GM23338 (cell line): Measurements from ENCODE around the gene PTPRC. TPM values are rescaled to one million over a fixed set of nuclear protein-coding genes. Genes with fewer than 3 reads are reported as not detected.

Source experiments
- ATAC-seq: fragments of 200-7000 bp; cut with Tn5 transposase; 3 replicates; pipeline ENCODE4 v1.9.1; 2020
- DNase-seq: peaks from one replicate; pipeline ENCODE4 v3.0.0-alpha.2; 2015; ENCODE audit warnings: low spot score
- H2AFZ ChIP-seq: fragments of 200-600 bp; sonication (generic); 2 replicates; pipeline ENCODE4 v1.8.0; 2016; ENCODE audit warnings: antibody characterized with exemption, mild to moderate bottlenecking, moderate library complexity
- H3F3A ChIP-seq: fragments of 200-600 bp; sonication (generic); replicated peaks from 2 replicates; pipeline ENCODE4 v1.8.0; 2017; ENCODE audit warnings: antibody characterized with exemption, mixed run types, low read depth
- H3K27ac ChIP-seq: fragments of 200-600 bp; sonication (generic); 2 replicates; pipeline ENCODE4 v1.6.1; 2016; ENCODE audit warnings: low read depth
- H3K27me3 ChIP-seq: fragments of 200-600 bp; sonication (generic); 2 replicates; pipeline ENCODE4 v1.8.0; 2016; ENCODE audit warnings: mild to moderate bottlenecking, mixed run types, moderate library complexity; ENCODE audit not compliant: insufficient read depth
- H3K36me3 ChIP-seq: fragments of 200-600 bp; sonication (generic); 2 replicates; pipeline ENCODE4 v1.8.0; 2016; ENCODE audit warnings: mild to moderate bottlenecking; ENCODE audit not compliant: insufficient read depth
- H3K4me1 ChIP-seq: fragments of 200-600 bp; sonication (generic); 2 replicates; pipeline ENCODE4 v1.8.0; 2016; ENCODE audit warnings: mild to moderate bottlenecking, moderate library complexity; ENCODE audit not compliant: insufficient read depth
- H3K4me2 ChIP-seq: fragments of 200-600 bp; sonication (generic); 2 replicates; pipeline ENCODE4 v1.7.1; 2017; ENCODE audit warnings: mixed run types
- H3K4me3 ChIP-seq: fragments of 200-600 bp; sonication (generic); 2 replicates; pipeline ENCODE4 v1.6.1; 2016; ENCODE audit warnings: mixed run types
- H3K79me2 ChIP-seq: fragments of 200-600 bp; sonication (generic); replicated peaks from 2 replicates; pipeline ENCODE4 v1.8.0; 2017; ENCODE audit warnings: mild to moderate bottlenecking; ENCODE audit not compliant: insufficient read depth
- H3K9me2 ChIP-seq: fragments of 200-600 bp; sonication (generic); 2 replicates; pipeline ENCODE4 v1.8.0; 2017; ENCODE audit not compliant: insufficient read depth
- H4K20me1 ChIP-seq: fragments of 200-600 bp; sonication (generic); replicated peaks from 2 replicates; pipeline ENCODE4 v1.8.0; 2017; ENCODE audit warnings: mild to moderate bottlenecking; ENCODE audit not compliant: insufficient read depth
- H3K27ac Mint-ChIP-seq: 2 replicates; pipeline ENCODE4 v1.8.0; 2020; ENCODE audit warnings: inconsistent platforms, mild to moderate bottlenecking, moderate library complexity, mixed read lengths
- H3K27me3 Mint-ChIP-seq: 3 replicates; pipeline ENCODE4 v1.8.0; 2022; ENCODE audit warnings: low read depth, mild to moderate bottlenecking, moderate library complexity, mixed read lengths, inconsistent platforms; ENCODE audit not compliant: insufficient read depth, poor library complexity
- H3K36me3 Mint-ChIP-seq: 3 replicates; pipeline ENCODE4 v1.8.0; 2021; ENCODE audit warnings: low read depth, mild to moderate bottlenecking, inconsistent platforms, moderate library complexity, mixed read lengths
- H3K4me1 Mint-ChIP-seq: 3 replicates; pipeline ENCODE4 v1.8.0; 2020; ENCODE audit warnings: mild to moderate bottlenecking, inconsistent platforms, mixed read lengths
- H3K4me3 Mint-ChIP-seq: 3 replicates; pipeline ENCODE4 v1.8.0; 2021; ENCODE audit warnings: moderate library complexity, mild to moderate bottlenecking, inconsistent platforms, mixed read lengths
- H3K9me3 Mint-ChIP-seq: 3 replicates; pipeline ENCODE4 v1.8.0; 2020; ENCODE audit warnings: moderate library complexity, mild to moderate bottlenecking, inconsistent platforms, mixed read lengths
- CTCF ChIP-seq, 2 experiments: fragments of 200-600 bp in 1 of 2; sonication (generic) in 1 of 2; conservative IDR thresholded peaks; 2 replicates each; pipeline versions ENCODE4 v1.5.1 to v1.6.1; 2016 to 2017; ENCODE audit warnings: antibody characterized with exemption in 2 of 2, low read depth in 2 of 2, mild to moderate bottlenecking in 2 of 2, moderate library complexity in 1 of 2
- EZH2 ChIP-seq: fragments of 200-600 bp; sonication (generic); IDR thresholded peaks from one replicate; pipeline ENCODE4 v1.8.0; 2017; ENCODE audit warnings: antibody characterized with exemption, mild to moderate bottlenecking, low read depth; ENCODE audit not compliant: unreplicated experiment
- EZH2phosphoT487 ChIP-seq: fragments of 200-600 bp; sonication (generic); IDR thresholded peaks from one replicate; pipeline ENCODE4 v1.8.1; 2018; ENCODE audit warnings: antibody characterized with exemption; ENCODE audit not compliant: unreplicated experiment
- JUNB ChIP-seq: IDR thresholded peaks from one replicate; pipeline ENCODE4 v1.6.1; 2016; ENCODE audit warnings: antibody characterized with exemption; ENCODE audit not compliant: unreplicated experiment
- NANOG ChIP-seq: IDR thresholded peaks from 2 replicates; pipeline ENCODE4 v1.6.1; 2016; ENCODE audit warnings: antibody characterized with exemption, borderline replicate concordance
- POLR2AphosphoS5 ChIP-seq: IDR thresholded peaks from 2 replicates; pipeline ENCODE4 v1.6.1; 2016; ENCODE audit warnings: antibody characterized with exemption, low read depth
- STAT1 ChIP-seq: IDR thresholded peaks from one replicate; pipeline ENCODE4 v1.6.1; 2016; ENCODE audit warnings: antibody characterized with exemption; ENCODE audit not compliant: unreplicated experiment
- ZNF114 ChIP-seq: fragments of 250-450 bp; sonication (Bioruptor Pico); IDR thresholded peaks from 2 replicates; pipeline ENCODE4 v1.5.0; 2020; ENCODE audit warnings: mild to moderate bottlenecking, moderate library complexity
- ZNF331 ChIP-seq: fragments of 250-450 bp; sonication (Bioruptor Pico); IDR thresholded peaks from 2 replicates; pipeline ENCODE4 v1.5.0; 2020; ENCODE audit warnings: low read depth, mild to moderate bottlenecking, moderate library complexity
- polyA plus RNA-seq: library from polyadenylated mRNA; unstranded; fragments of >200 nt; fragmentation: Nextera tagmentation; extraction: Ambion mirVana; gene quantifications from 2 replicates; pipeline ENCODE4 v1.2.1, GENCODE V29; 2016
- total RNA-seq: library from RNA; depleted of rRNA; stranded (reverse); fragments of >200 nt; shearing (Covaris generic); gene quantifications from 2 replicates; pipeline ENCODE4 v1.2.3, GENCODE V29; 2014
- TF ChIP-seq, protein P1 (sequence below): IDR thresholded peaks from one replicate; pipeline ENCODE4 v1.6.1; 2018; ENCODE audit warnings: antibody characterized with exemption; ENCODE audit not compliant: unreplicated experiment
- TF ChIP-seq, protein P2 (sequence below): IDR thresholded peaks from 2 replicates; pipeline ENCODE4 v1.6.1; 2016; ENCODE audit warnings: antibody characterized with exemption

Gene PTPRC
- total and polyA plus RNA-seq, 2 experiments from 2014 or later: 0.10 to 0.52 TPM

- TF ChIP-seq CTCF (conservative IDR thresholded peaks at IDR 0.05; ENCODE audit: low read depth in 2 of 2): no peak
- TF ChIP-seq ZNF114: no peak
- TF ChIP-seq JUNB: no peak
- TF ChIP-seq, protein P1, sequence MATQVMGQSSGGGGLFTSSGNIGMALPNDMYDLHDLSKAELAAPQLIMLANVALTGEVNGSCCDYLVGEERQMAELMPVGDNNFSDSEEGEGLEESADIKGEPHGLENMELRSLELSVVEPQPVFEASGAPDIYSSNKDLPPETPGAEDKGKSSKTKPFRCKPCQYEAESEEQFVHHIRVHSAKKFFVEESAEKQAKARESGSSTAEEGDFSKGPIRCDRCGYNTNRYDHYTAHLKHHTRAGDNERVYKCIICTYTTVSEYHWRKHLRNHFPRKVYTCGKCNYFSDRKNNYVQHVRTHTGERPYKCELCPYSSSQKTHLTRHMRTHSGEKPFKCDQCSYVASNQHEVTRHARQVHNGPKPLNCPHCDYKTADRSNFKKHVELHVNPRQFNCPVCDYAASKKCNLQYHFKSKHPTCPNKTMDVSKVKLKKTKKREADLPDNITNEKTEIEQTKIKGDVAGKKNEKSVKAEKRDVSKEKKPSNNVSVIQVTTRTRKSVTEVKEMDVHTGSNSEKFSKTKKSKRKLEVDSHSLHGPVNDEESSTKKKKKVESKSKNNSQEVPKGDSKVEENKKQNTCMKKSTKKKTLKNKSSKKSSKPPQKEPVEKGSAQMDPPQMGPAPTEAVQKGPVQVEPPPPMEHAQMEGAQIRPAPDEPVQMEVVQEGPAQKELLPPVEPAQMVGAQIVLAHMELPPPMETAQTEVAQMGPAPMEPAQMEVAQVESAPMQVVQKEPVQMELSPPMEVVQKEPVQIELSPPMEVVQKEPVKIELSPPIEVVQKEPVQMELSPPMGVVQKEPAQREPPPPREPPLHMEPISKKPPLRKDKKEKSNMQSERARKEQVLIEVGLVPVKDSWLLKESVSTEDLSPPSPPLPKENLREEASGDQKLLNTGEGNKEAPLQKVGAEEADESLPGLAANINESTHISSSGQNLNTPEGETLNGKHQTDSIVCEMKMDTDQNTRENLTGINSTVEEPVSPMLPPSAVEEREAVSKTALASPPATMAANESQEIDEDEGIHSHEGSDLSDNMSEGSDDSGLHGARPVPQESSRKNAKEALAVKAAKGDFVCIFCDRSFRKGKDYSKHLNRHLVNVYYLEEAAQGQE: no peak
- no peak for TF ChIP-seq ZNF331
- no peak for TF ChIP-seq EZH2
- TF ChIP-seq EZH2phosphoT487: no peak
- no peak for TF ChIP-seq STAT1
- TF ChIP-seq, protein P2, sequence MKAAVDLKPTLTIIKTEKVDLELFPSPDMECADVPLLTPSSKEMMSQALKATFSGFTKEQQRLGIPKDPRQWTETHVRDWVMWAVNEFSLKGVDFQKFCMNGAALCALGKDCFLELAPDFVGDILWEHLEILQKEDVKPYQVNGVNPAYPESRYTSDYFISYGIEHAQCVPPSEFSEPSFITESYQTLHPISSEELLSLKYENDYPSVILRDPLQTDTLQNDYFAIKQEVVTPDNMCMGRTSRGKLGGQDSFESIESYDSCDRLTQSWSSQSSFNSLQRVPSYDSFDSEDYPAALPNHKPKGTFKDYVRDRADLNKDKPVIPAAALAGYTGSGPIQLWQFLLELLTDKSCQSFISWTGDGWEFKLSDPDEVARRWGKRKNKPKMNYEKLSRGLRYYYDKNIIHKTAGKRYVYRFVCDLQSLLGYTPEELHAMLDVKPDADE: no peak
Observed at GRCh38 chr1:198637157-198637556, 1.7 kb upstream of the PTPRC start (continued).

DNA sequence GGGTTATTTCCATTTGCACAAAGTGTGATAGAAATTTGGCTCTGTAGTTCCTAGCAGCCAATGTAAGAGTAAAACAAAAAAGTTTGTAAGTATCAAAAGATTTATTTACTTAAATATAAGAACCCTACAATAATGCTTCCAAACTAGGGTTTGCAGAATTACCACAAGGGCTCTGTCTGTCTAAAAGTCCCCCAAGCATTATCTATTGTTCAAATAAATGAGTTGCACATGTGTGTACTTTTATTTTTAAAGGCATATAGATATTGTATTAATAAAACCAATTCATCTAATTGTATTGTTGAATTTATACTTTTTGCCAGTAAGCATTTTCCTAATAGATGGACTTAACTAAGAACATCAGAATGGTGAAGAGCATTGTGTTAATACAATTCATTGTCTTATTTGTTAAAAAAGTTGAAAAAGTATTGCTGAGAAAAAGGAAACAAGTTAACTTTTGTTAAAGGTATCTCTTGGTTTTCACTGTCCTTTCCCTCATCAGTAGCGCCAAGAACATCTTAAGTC lies 863 bp upstream of the PTPRC start:
- Histone ChIP-seq H3K27me3 (no peaks in the 10 kb centered on the region), H3K79me2 (no peaks in the 10 kb centered on the region), H3K4me3 (no peak overlapping the region), H3F3A (no peaks in the 10 kb centered on the region), H4K20me1 (no peaks in the 10 kb centered on the region), H3K9me2 (no peaks in the 10 kb centered on the region), H2AFZ (0 out of 2 replicates have a peak overlapping the region, but pooled peaks have one; percentile 9), H3K4me1 (no peaks in the 10 kb centered on the region), H3K27ac (no peak overlapping the region), H3K36me3 (no peaks in the 10 kb centered on the region), H3K4me2 (no peak overlapping the region)
- H3K36me3 Mint-ChIP-seq: no peaks in the 10 kb centered on the region
- H3K4me3 Mint-ChIP-seq: no peak overlapping the region
- DNase-seq (no peak), ATAC-seq (no peak)
- H3K9me3 Mint-ChIP-seq: no peaks in the 10 kb centered on the region
- no peaks in the 10 kb centered on the region for H3K27me3 Mint-ChIP-seq
- no peak for TF ChIP-seq STAT1
- TF ChIP-seq, protein P1: no peak
- TF ChIP-seq POLR2AphosphoS5: no peak
- TF ChIP-seq NANOG: no peak
- no peaks in the 10 kb centered on the region for H3K4me1 Mint-ChIP-seq
- no peak overlapping the region for H3K27ac Mint-ChIP-seq
